Activated CD4-positive, alpha-beta T cell treated with anti-CD3 and anti-CD28 coated beads, Interleukin-2, Interleukin-4, amounts not matched to agents 100 ng/mL and 50 ng/mL, durations not matched to agents 16 hours and 8 hours (primary cell): ENCODE results near the gene HMGN3.

Source experiments
- DNase-seq: peaks from one replicate; pipeline ENCODE4 v3.0.0-alpha.2; 2020; ENCODE audit warnings: low spot score

Gene HMGN3

GRCh38 chr6:79184641-79185040 is 49.8 kb downstream of the HMGN3 start:
- no peak for DNase-seq

GRCh38 chr6:79184086-79184485 is 50.4 kb downstream of the HMGN3 start:
- no peak for DNase-seq

- DNase-seq = no peak
These were observed 54.4 kb downstream of the HMGN3 start for GRCh38 chr6:79180052-79180451.

GRCh38 chr6:79173378-79173777 is 61.1 kb downstream of the HMGN3 start:
- no peak for DNase-seq

- no peak for DNase-seq
These were observed 63.5 kb downstream of the HMGN3 start for GRCh38 chr6:79170959-79171358.

- DNase-seq = no peak
These were observed 64.1 kb downstream of the HMGN3 start for GRCh38 chr6:79170431-79170830.

- no peak for DNase-seq
These were observed 65.8 kb downstream of the HMGN3 start for GRCh38 chr6:79168695-79168980.

GRCh38 chr6:79167931-79168694 is 66.4 kb downstream of the HMGN3 start:
- DNase-seq = no peak

- no peak for DNase-seq
These were observed 74.6 kb downstream of the HMGN3 start for GRCh38 chr6:79159846-79160245.

GRCh38 chr6:79158856-79159516 is 75.5 kb downstream of the HMGN3 start:
- DNase-seq = no peak

- DNase-seq = no peak
These were observed 76.4 kb downstream of the HMGN3 start for GRCh38 chr6:79157961-79158644.

- DNase-seq = no peak
These were observed 82.2 kb downstream of the HMGN3 start for GRCh38 chr6:79152269-79152737.
